Central memory CD8-positive, alpha-beta T cell (primary cell): ENCODE data around the gene CLEC4C.
"Not testable (repeated sequence)": the region's sequence is repeated elsewhere in the genome, so short reads cannot be mapped to it uniquely, and the experiment has no call there.

Source experiments
- ATAC-seq: fragments of 150-1000 bp; cut with Tn5 transposase; replicated peaks from 2 replicates; pipeline ENCODE4 v1.10.0; 2022; ENCODE audit warnings: mild to moderate bottlenecking, moderate FRiP score, moderate number of reproducible peaks; ENCODE audit not compliant: poor library complexity, severe bottlenecking; ENCODE audit errors: extremely low read depth
- DNase-seq, 2 donors: peaks; one replicate each; pipeline ENCODE4 v3.0.0; 2021; ENCODE audit warnings: low spot score in 2 of 2
- H3K27ac Mint-ChIP-seq: one replicate; pipeline ENCODE4 v1.8.0; 2022; ENCODE audit warnings: low read depth, mild to moderate bottlenecking, moderate library complexity, mixed read lengths
- H3K27me3 Mint-ChIP-seq: one replicate; pipeline ENCODE4 v1.8.0; 2022; ENCODE audit warnings: mixed read lengths
- H3K36me3 Mint-ChIP-seq: one replicate; pipeline ENCODE4 v1.8.0; 2022; ENCODE audit warnings: mild to moderate bottlenecking, moderate library complexity, mixed read lengths; ENCODE audit not compliant: insufficient read depth
- H3K4me1 Mint-ChIP-seq: one replicate; pipeline ENCODE4 v1.8.0; 2022; ENCODE audit warnings: mixed read lengths
- H3K4me3 Mint-ChIP-seq: one replicate; pipeline ENCODE4 v1.8.0; 2022; ENCODE audit warnings: mild to moderate bottlenecking, moderate library complexity, mixed read lengths
- H3K9me3 Mint-ChIP-seq: one replicate; pipeline ENCODE4 v1.8.0; 2022; ENCODE audit warnings: mixed read lengths

Gene CLEC4C

GRCh38 chr12:7751941-7752922 lies 5.1 kb upstream of the CLEC4C start:
- Mint-ChIP-seq H3K4me1 (peaks cover 21% of the 10 kb centered on the region), H3K4me3 (peak overlapping the region; percentile 57), H3K27ac (peak overlapping the region; percentile 72)
- DNase-seq, H3K9me3 Mint-ChIP-seq, H3K36me3 Mint-ChIP-seq, H3K27me3 Mint-ChIP-seq: not testable (repeated sequence)
- peak; percentile 56 for ATAC-seq

- DNase-seq (peak in 1 of 2 donors; percentile 12), ATAC-seq (peak; percentile 65)
- H3K27ac Mint-ChIP-seq: peak overlapping the region; percentile 72
- H3K9me3 Mint-ChIP-seq: no peaks in the 10 kb centered on the region
- H3K4me1 Mint-ChIP-seq: peaks cover 21% of the 10 kb centered on the region
- peak overlapping the region; percentile 57 for H3K4me3 Mint-ChIP-seq
- H3K36me3 Mint-ChIP-seq: peaks cover 3% of the 10 kb centered on the region
- H3K27me3 Mint-ChIP-seq: no peaks in the 10 kb centered on the region
Measured at GRCh38 chr12:7751394-7751793, 4.2 kb upstream of the CLEC4C start.

- no peak overlapping the region for H3K27ac Mint-ChIP-seq
Measured at GRCh38 chr12:7750350-7750749, 3.2 kb upstream of the CLEC4C start.

GRCh38 chr12:7749442-7749841 lies 2.3 kb upstream of the CLEC4C start:
- peaks cover 11% of the 10 kb centered on the region for H3K4me1 Mint-ChIP-seq
- H3K9me3 Mint-ChIP-seq: no peaks in the 10 kb centered on the region
- ATAC-seq: no peak

More at GRCh38 chr12:7750350-7750749, 3.2 kb upstream of the CLEC4C start:
- no peaks in the 10 kb centered on the region for H3K9me3 Mint-ChIP-seq
- H3K27me3 Mint-ChIP-seq: no peaks in the 10 kb centered on the region
- H3K36me3 Mint-ChIP-seq: peaks cover 3% of the 10 kb centered on the region
- H3K4me3 Mint-ChIP-seq: peak overlapping the region; percentile 57
- H3K4me1 Mint-ChIP-seq: peaks cover 12% of the 10 kb centered on the region
- no peak for ATAC-seq
- no peak for DNase-seq

GRCh38 chr12:7748852-7749251 lies 1.7 kb upstream of the CLEC4C start:
- H3K9me3 Mint-ChIP-seq: no peaks in the 10 kb centered on the region
- ATAC-seq (no peak), DNase-seq (no peak)
- H3K27ac Mint-ChIP-seq: no peak overlapping the region
- H3K36me3 Mint-ChIP-seq: peaks cover 3% of the 10 kb centered on the region
- no peaks in the 10 kb centered on the region for H3K27me3 Mint-ChIP-seq
- H3K4me3 Mint-ChIP-seq: no peak overlapping the region
- H3K4me1 Mint-ChIP-seq: peaks cover 11% of the 10 kb centered on the region

More at GRCh38 chr12:7749442-7749841, 2.3 kb upstream of the CLEC4C start:
- Mint-ChIP-seq H3K36me3 (peaks cover 3% of the 10 kb centered on the region), H3K27me3 (no peaks in the 10 kb centered on the region), H3K27ac (no peak overlapping the region), H3K4me3 (no peak overlapping the region)
- DNase-seq: no peak

- Mint-ChIP-seq H3K27me3 (no peaks in the 10 kb centered on the region), H3K4me1 (no peaks in the 10 kb centered on the region), H3K27ac (no peak overlapping the region), H3K36me3 (no peaks in the 10 kb centered on the region), H3K9me3 (no peaks in the 10 kb centered on the region), H3K4me3 (no peak overlapping the region)
- ATAC-seq (no peak), DNase-seq (no peak)
Measured at GRCh38 chr12:7732993-7733392, 14.2 kb downstream of the CLEC4C start.

- no peaks in the 10 kb centered on the region for H3K4me1 Mint-ChIP-seq
- H3K9me3 Mint-ChIP-seq: no peaks in the 10 kb centered on the region
- no peaks in the 10 kb centered on the region for H3K27me3 Mint-ChIP-seq
- ATAC-seq (no peak), DNase-seq (no peak)
- no peaks in the 10 kb centered on the region for H3K36me3 Mint-ChIP-seq
- no peak overlapping the region for H3K27ac Mint-ChIP-seq
- no peak overlapping the region for H3K4me3 Mint-ChIP-seq
Measured at GRCh38 chr12:7731486-7731885, 15.7 kb downstream of the CLEC4C start.

- not testable (repeated sequence) for ATAC-seq, H3K27me3 Mint-ChIP-seq, H3K9me3 Mint-ChIP-seq, H3K27ac Mint-ChIP-seq, DNase-seq, H3K4me3 Mint-ChIP-seq, H3K4me1 Mint-ChIP-seq, H3K36me3 Mint-ChIP-seq
Measured at GRCh38 chr12:7730984-7731383, 16.2 kb downstream of the CLEC4C start.

GRCh38 chr12:7729746-7730145 lies 17.4 kb downstream of the CLEC4C start:
- Mint-ChIP-seq H3K27ac (no peak overlapping the region), H3K27me3 (no peaks in the 10 kb centered on the region), H3K9me3 (no peaks in the 10 kb centered on the region), H3K36me3 (no peaks in the 10 kb centered on the region), H3K4me1 (no peaks in the 10 kb centered on the region), H3K4me3 (no peak overlapping the region)
- DNase-seq (no peak), ATAC-seq (no peak)

- H3K9me3 Mint-ChIP-seq: no peaks in the 10 kb centered on the region
- no peak for DNase-seq
- H3K4me3 Mint-ChIP-seq: no peak overlapping the region
- H3K4me1 Mint-ChIP-seq: no peaks in the 10 kb centered on the region
- no peak for ATAC-seq
- peaks cover 16% of the 10 kb centered on the region for H3K27me3 Mint-ChIP-seq
- H3K36me3 Mint-ChIP-seq: no peaks in the 10 kb centered on the region
- no peak overlapping the region for H3K27ac Mint-ChIP-seq
Measured at GRCh38 chr12:7723926-7724325, 23.2 kb downstream of the CLEC4C start.

GRCh38 chr12:7719946-7720730 lies 27.0 kb downstream of the CLEC4C start:
- H3K4me3 Mint-ChIP-seq: no peak overlapping the region
- H3K27ac Mint-ChIP-seq: no peak overlapping the region
- H3K9me3 Mint-ChIP-seq: no peaks in the 10 kb centered on the region
- ATAC-seq (no peak), DNase-seq (no peak)
- no peaks in the 10 kb centered on the region for H3K36me3 Mint-ChIP-seq
- H3K4me1 Mint-ChIP-seq: no peaks in the 10 kb centered on the region
- H3K27me3 Mint-ChIP-seq: peaks cover 35% of the 10 kb centered on the region

- Mint-ChIP-seq H3K27ac (no peak overlapping the region), H3K27me3 (peaks cover 45% of the 10 kb centered on the region), H3K9me3 (no peaks in the 10 kb centered on the region), H3K4me3 (no peak overlapping the region), H3K4me1 (no peaks in the 10 kb centered on the region), H3K36me3 (no peaks in the 10 kb centered on the region)
- ATAC-seq (no peak), DNase-seq (no peak)
Measured at GRCh38 chr12:7716381-7716780, 30.8 kb downstream of the CLEC4C start.
